GM12878 (cell line): ENCODE data around the gene ABCC9. TPM values are rescaled to one million over a fixed set of nuclear protein-coding genes. Genes with fewer than 3 reads are reported as not detected.
A peak's percentile ranks its signal among the peaks of the same experiment; 100 is the strongest.
"Not testable (repeated sequence)": the region's sequence is repeated elsewhere in the genome, so short reads cannot be mapped to it uniquely, and the experiment has no call there.

ENCODE experiments used
- ATAC-seq: fragments of 200-7000 bp; cut with Tn5 transposase; 3 replicates; pipeline ENCODE4 v1.9.1; 2020; ENCODE audit warnings: mild to moderate bottlenecking, moderate library complexity
- BruUV-seq: library from RNA; stranded (reverse); fragments of 400-500 nt; replicated peaks from 2 replicates; lab custom pipeline; 2021; lab: Mats Ljungman, UMichigan
- CTCF ChIA-PET: fragments of 300-600 bp; sonication (Branson Sonifier 250); formaldehyde crosslinking; extraction: SDS; loops from one replicate; lab custom pipeline; 2021; ENCODE audit warnings: inconsistent platforms; lab: Yijun Ruan, JAX
- POLR2A ChIA-PET: fragments of 350-600 bp; formaldehyde crosslinking; extraction: SDS; loops from one replicate; lab custom pipeline; 2021; ENCODE audit warnings: inconsistent platforms; lab: Charles Lee
- RAD21 ChIA-PET: fragments of 300-600 bp; sonication (Branson Sonifier 250); formaldehyde crosslinking; loops from one replicate; lab custom pipeline; 2023; ENCODE audit warnings: antibody characterized with exemption; ENCODE audit not compliant: unreplicated experiment; lab: Charles Lee
- SMC1A ChIA-PET: fragments of 300-600 bp; sonication (Branson Sonifier 250); formaldehyde crosslinking; loops from one replicate; lab custom pipeline; 2023; ENCODE audit not compliant: unreplicated experiment, uncharacterized antibody; lab: Charles Lee
- DNase-seq: peaks from one replicate; pipeline ENCODE4 v3.0.0-alpha.2; 2011; ENCODE audit warnings: low read depth, low spot score
- FAIRE-seq: peaks from 3 replicates; lab custom pipeline; 2011; peaks lifted over from hg19 to GRCh38; lab: Jason Lieb, UNC
- H2AFZ ChIP-seq: 2 replicates; pipeline ENCODE4 v1.6.0; 2011; ENCODE audit warnings: low read depth, low read length, control low read depth; ENCODE audit not compliant: control insufficient read depth
- H3K27ac ChIP-seq: 2 replicates; pipeline ENCODE4 v1.5.1; 2011; ENCODE audit warnings: control low read depth; ENCODE audit not compliant: control insufficient read depth, insufficient read depth
- H3K27me3 ChIP-seq, 2 experiments: replicated peaks in 1 of 2; 2 replicates each; pipeline versions ENCODE4 v1.6.0 to v1.6.1; 2011; ENCODE audit warnings: low read length in 1 of 2; ENCODE audit not compliant: control insufficient read depth in 2 of 2, insufficient read depth in 2 of 2
- H3K36me3 ChIP-seq, 2 experiments: 2 replicates each; pipeline ENCODE4 v1.5.1; 2011; ENCODE audit warnings: low read length in 1 of 2; ENCODE audit not compliant: control insufficient read depth in 2 of 2, insufficient read depth in 2 of 2
- H3K4me1 ChIP-seq: 2 replicates; pipeline ENCODE4 v1.6.1; 2011; ENCODE audit warnings: mild to moderate bottlenecking, low read length, moderate library complexity, mixed read lengths; ENCODE audit not compliant: control insufficient read depth, insufficient read depth
- H3K4me2 ChIP-seq: 2 replicates; pipeline ENCODE4 v1.6.0; 2011; ENCODE audit warnings: control low read depth; ENCODE audit not compliant: control insufficient read depth, insufficient read depth
- H3K4me3 ChIP-seq: fragments of 200-600 bp; sonication (generic); 2 replicates; pipeline ENCODE4 v1.5.1; 2016
- H3K79me2 ChIP-seq: 2 replicates; pipeline ENCODE4 v1.6.0; 2011; ENCODE audit warnings: low read length; ENCODE audit not compliant: control insufficient read depth, insufficient read depth
- H3K9ac ChIP-seq: 2 replicates; pipeline ENCODE4 v1.8.0; 2011; ENCODE audit warnings: low read length, control low read depth, mixed read lengths; ENCODE audit not compliant: control insufficient read depth, insufficient read depth
- H3K9me3 ChIP-seq: replicated peaks from 3 replicates; pipeline ENCODE4 v1.5.1; 2011; ENCODE audit warnings: mild to moderate bottlenecking, low read length; ENCODE audit not compliant: control insufficient read depth, insufficient read depth
- H4K20me1 ChIP-seq: 2 replicates; pipeline ENCODE4 v1.6.0; 2011; ENCODE audit not compliant: control insufficient read depth, insufficient read depth
- BCLAF1 ChIP-seq: fragments of 450-650 bp; IDR thresholded peaks from 2 replicates; pipeline ENCODE4 v1.6.1; 2017; ENCODE audit warnings: antibody characterized with exemption, mild to moderate bottlenecking, moderate library complexity
- NR2C2 ChIP-seq: IDR thresholded peaks from 2 replicates; pipeline ENCODE4 v1.6.1; 2011; ENCODE audit warnings: borderline replicate concordance, low read depth; ENCODE audit not compliant: control insufficient read depth, insufficient read length
- RBBP5 ChIP-seq: fragments of 200-600 bp; sonication (generic); conservative IDR thresholded peaks from 2 replicates; pipeline ENCODE4 v1.6.1; 2016
- SUZ12 ChIP-seq: fragments of 200-600 bp; sonication (generic); IDR thresholded peaks from one replicate; pipeline ENCODE4 v1.6.1; 2018; ENCODE audit warnings: antibody characterized with exemption, mild to moderate bottlenecking; ENCODE audit not compliant: unreplicated experiment
- WGBS: methylation state at CpG from one replicate; pipeline ENCODE4 v1.1.6; 2016; ENCODE audit warnings: low lambda C conversion rate; ENCODE audit not compliant: insufficient replicate concordance, insufficient coverage; ENCODE audit errors: missing lambda C conversion rate; 5-methylcytosine and 5-hydroxymethylcytosine counted together
- in situ Hi-C: fragments of 300-500 bp; cut with MboI; formaldehyde crosslinking; loops from 9 replicates; pipeline ENCODE4 v1.14.3; 2018; ENCODE audit warnings: mixed read lengths
- intact Hi-C: fragments of 100-400 bp; cut with micrococcal nuclease; formaldehyde crosslinking; loops from one replicate; pipeline ENCODE4 v1.14.2; 2022; ENCODE audit not compliant: unreplicated experiment
- polyA plus RNA-seq, 11 experiments: library from polyadenylated mRNA; depleted of rRNA in 4 of 11; unstranded in 6 of 11; stranded (reverse) in 5 of 11; fragments of >200 nt; fragmentation: Nextera tagmentation in 4 of 11; fragmentation: Illumina TruSeq in 1 of 11; extraction: Ambion mirVana in 4 of 11; extraction: Trizol in 1 of 11; gene quantifications; 1 replicate in 1 of 11; 2 replicates in 10 of 11; pipeline versions ENCODE4 v1.2.1 to v1.2.3, GENCODE V29; 2011 to 2016; ENCODE audit warnings: inconsistent platforms in 2 of 11, missing spikeins in 2 of 11, low read depth in 1 of 11
- total RNA-seq, 4 experiments: library from RNA; depleted of rRNA in 3 of 4; stranded (reverse); fragments of >200 nt in 3 of 4; fragmentation: Illumina TruSeq in 1 of 4; extraction: Trizol in 1 of 4; gene quantifications; 2 replicates each; pipeline versions ENCODE4 v1.2.1 to v1.2.3, GENCODE V29; 2013 to 2021
- TF ChIP-seq, protein P1 (sequence below): IDR thresholded peaks from 2 replicates; pipeline ENCODE4 v1.6.1; 2011; ENCODE audit warnings: low read depth, low read length, improper control_type of control experiment, borderline replicate concordance

The ABCC9 gene
- total and polyA plus RNA-seq, 10 of the 15 experiments (the other 5 are each of a cell fraction or from before 2014, with no cell fraction given): under 0.01 to 0.10 (median 0.04) TPM; not detected in 2

DNA sequence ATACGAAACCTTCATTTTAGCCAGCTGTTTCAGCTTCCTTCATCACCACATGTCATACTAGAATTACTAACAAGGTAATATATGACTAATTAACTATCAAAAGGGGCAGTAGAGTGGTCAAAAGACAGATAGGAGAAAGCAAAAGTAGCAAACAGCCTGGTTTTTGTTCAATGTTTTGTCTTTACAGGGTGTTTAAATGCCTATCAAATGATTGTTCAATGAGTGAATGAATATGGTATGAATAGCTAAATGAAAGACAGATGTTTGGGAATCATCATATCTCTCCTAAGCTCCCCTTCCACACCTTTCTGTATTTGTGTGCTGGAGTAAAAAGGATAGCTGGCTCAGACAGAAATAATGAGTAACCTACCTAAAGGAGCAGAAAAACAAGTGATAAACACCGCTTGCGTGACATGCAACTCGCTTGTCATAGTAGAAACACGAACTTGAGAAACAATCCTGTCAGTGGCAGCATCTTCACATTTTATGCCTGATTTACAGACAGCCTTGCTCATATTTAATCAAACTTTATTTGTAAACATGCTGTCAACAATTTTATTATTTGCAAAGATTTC, 34.2 kb downstream of the ABCC9 start:
- H4K20me1 ChIP-seq: no peaks in the 10 kb centered on the region
- no peaks in the 10 kb centered on the region for H3K9me3 ChIP-seq
- H3K36me3 ChIP-seq: no peaks in the 10 kb centered on the region
- no peak for TF ChIP-seq NR2C2
- TF ChIP-seq SUZ12: no peak
- TF ChIP-seq BCLAF1: no peak
- TF ChIP-seq RBBP5: no peak
- TF ChIP-seq, protein P1, sequence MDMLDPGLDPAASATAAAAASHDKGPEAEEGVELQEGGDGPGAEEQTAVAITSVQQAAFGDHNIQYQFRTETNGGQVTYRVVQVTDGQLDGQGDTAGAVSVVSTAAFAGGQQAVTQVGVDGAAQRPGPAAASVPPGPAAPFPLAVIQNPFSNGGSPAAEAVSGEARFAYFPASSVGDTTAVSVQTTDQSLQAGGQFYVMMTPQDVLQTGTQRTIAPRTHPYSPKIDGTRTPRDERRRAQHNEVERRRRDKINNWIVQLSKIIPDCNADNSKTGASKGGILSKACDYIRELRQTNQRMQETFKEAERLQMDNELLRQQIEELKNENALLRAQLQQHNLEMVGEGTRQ: no peak
- TF ChIP-seq, all 136 proteins: peak for 0
- CTCF ChIA-PET: no interaction called here
- peak; percentile 55 for ATAC-seq
- no peak overlapping the region for H2AFZ ChIP-seq
- in situ Hi-C loops (no loop called here), intact Hi-C loops (no loop called here)
- 32% methylated on average over 5 of the region's 5 CpGs for WGBS
- no peak overlapping the region for H3K4me3 ChIP-seq
- POLR2A ChIA-PET: no interaction called here
- RAD21 ChIA-PET: no interaction called here
- no peak overlapping the region for H3K4me2 ChIP-seq
- H3K4me1 ChIP-seq: no peaks in the 10 kb centered on the region
- no peak overlapping the region for H3K27ac ChIP-seq
- SMC1A ChIA-PET: no interaction called here
- no peaks in the 10 kb centered on the region for H3K27me3 ChIP-seq
- BruUV-seq: no TSS peak
- no peaks in the 10 kb centered on the region for H3K79me2 ChIP-seq
- no peak overlapping the region for H3K9ac ChIP-seq
- no peak for FAIRE-seq
- no peak for DNase-seq

DNA sequence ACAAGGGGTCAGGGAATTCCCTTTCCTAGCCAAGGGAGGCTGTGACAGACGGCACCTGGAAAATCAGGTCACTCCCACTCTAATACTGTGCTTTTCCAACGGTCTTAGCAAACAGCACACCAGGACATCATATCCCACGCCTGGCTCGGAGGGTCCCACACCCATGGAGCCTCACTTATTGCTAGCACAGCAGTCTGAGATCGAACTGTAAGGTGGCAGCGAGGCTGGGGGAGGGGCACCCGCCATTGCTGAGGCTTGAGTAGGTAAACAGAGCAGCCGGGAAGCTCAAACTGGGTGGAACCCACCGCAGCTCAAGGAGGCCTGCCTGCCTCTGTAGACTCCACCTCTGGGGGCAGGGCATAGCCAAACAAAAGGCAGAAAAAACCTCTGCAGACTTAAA, 41.7 kb downstream of the ABCC9 start:
- H3K4me3 ChIP-seq, POLR2A ChIA-PET, H3K9ac ChIP-seq, H3K27me3 ChIP-seq, intact Hi-C loops, H3K27ac ChIP-seq, H3K4me1 ChIP-seq, DNase-seq, H3K4me2 ChIP-seq, BruUV-seq, H3K9me3 ChIP-seq, FAIRE-seq, H4K20me1 ChIP-seq, RAD21 ChIA-PET, SMC1A ChIA-PET, H3K79me2 ChIP-seq, H2AFZ ChIP-seq, H3K36me3 ChIP-seq, ATAC-seq, in situ Hi-C loops: not testable (repeated sequence)
- CTCF ChIA-PET: interaction anchor here (1.1 kb wide), 1 partner anchor 85 kb away, joined by 3 read pairs; no protein-coding TSS in a partner anchor
- 24% methylated on average over 9 of the region's 9 CpGs for WGBS
